Measurements from ENCODE around the gene TRA2B. TPM values are rescaled to one million over a fixed set of nuclear protein-coding genes. Genes with fewer than 3 reads are reported as not detected.

Gene TRA2B
- total RNA-seq, 1 donor from 2014 or later: 170 TPM

DNA sequence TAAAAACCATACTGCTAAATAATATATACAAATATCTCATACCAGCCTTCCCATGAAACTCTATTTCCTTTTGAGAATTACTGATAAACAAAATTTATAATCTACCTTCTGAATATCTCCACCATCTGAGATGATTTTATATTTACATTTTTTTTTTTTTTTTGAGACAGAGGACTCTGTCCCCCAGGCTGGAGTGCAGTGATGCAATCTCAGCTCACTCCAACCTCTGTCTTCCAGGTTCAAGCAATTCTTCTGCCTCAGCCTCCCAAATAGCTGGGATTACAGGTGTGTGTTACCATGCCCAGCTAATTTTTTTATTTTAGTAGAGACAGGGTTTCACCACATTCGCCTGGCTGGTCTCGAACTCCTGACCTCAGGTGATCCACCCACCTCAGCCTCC lies 70.2 kb downstream of the TRA2B start:
- no peak for DNase-seq

DNA sequence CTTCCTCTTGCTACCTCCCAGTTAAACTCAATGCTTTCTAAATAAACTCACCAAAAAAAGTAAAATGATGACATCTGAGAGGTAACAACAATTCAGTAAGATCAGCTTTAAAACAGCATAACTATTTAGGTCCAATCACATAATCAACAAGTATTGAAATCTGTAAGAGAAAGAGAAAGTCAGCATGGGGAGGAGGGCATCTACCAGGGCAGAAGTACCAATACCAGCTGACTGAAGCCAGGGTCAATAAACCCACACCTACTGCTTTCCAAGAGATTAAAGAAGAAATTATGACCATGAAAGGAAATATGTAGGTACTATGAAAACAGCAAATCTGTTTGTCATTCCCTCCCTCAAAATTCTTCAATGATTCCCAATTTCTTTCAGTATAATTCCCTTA lies 70.8 kb downstream of the TRA2B start:
- DNase-seq: no peak

DNA sequence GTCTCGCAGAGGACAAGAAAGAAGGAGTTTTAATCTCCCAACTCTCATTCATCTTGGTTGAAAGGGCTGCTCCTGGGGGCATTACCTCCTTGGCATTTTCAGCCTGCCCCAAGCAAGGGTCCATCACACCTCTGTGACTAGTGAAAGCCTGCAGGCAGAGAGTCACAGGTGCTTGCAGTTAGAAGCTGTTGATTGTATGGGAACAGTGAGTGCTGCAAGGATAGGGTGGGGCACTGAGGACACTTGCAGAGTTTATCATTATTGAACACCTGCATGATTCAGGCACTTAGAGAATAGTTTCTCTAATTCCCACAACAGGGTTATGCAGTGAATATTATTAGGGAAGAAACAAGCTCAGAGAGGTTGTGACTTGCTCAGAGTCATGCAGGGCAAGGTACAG lies 71.3 kb downstream of the TRA2B start:
- DNase-seq: no peak

Other genes starting within 250 kb of the TRA2B start
- gene IGF2BP2, start 113.0 kb downstream of the TRA2B start, total RNA-seq: 39.1 TPM
- 16.8 TPM for gene ETV5, start 171.1 kb upstream of the TRA2B start, total RNA-seq